ENCODE data around the gene TCF23.

TCF23 gene

GRCh38 chr2:27152102-27152795 is 3.4 kb downstream of the TCF23 start:
- DNase-seq (ENCODE audit: low spot score), result no peak
- TF ChIP-seq CTCF (IDR thresholded peaks at IDR 0.05; ENCODE audit: extremely low read depth, missing control alignments), result no peak

GRCh38 chr2:27152796-27153464 is 4.1 kb downstream of the TCF23 start:
- no peak for DNase-seq (ENCODE audit: low spot score)
- no peak for TF ChIP-seq CTCF (IDR thresholded peaks at IDR 0.05; ENCODE audit: extremely low read depth, missing control alignments)

GRCh38 chr2:27154488-27154887 is 5.7 kb downstream of the TCF23 start:
- no peak for TF ChIP-seq CTCF (IDR thresholded peaks at IDR 0.05; ENCODE audit: extremely low read depth, missing control alignments)
- no peak for DNase-seq (ENCODE audit: low spot score)

DNA sequence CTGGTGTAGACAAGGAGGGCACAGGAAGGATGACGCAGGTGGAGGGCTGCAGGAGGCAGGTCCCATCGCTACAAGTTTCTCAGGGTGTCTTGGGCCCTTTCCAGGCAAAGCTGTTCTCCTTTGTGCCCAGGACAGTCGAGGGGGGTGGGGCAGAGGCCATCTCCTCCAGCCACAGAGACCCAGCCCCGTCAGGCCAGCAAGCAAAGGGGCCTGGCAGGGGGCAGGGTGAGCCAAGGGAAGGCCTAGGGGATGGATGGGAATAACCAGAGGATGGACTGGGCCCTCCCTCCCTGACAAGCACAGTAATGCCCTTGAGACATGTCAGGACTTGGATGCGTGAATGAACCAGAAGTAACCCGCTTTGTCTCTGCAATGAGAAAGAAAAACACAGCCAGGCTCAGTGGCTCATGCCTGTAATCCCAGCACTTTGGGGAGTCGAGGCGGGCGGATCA is 6.3 kb downstream of the TCF23 start:
- no peak for TF ChIP-seq CTCF (IDR thresholded peaks at IDR 0.05; ENCODE audit: extremely low read depth, missing control alignments)
- no peak for DNase-seq (ENCODE audit: low spot score)

- no peak for DNase-seq (ENCODE audit: low spot score)
- TF ChIP-seq CTCF (IDR thresholded peaks at IDR 0.05; ENCODE audit: extremely low read depth, missing control alignments), result no peak
These were observed 9.7 kb downstream of the TCF23 start for GRCh38 chr2:27158468-27158867.

DNA sequence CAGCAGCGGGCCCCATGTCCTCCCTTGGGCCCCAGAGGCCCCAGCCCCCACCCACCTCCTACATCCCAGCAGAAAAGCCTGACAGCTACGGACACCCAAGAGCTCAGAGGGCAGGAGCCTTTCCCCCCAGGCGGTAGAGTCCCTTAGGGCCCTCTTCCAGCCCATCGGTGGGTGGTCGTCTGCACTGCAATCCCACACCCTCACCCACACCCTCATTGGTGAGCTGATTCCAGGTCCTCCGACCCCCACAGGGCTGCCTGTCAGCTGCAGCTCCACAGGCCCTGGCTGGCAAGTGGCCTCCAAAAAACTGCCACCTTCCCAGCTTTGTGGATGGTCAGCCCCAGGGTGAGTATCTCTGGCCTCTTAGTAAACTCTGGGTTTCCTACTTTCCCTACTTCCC is 10.5 kb downstream of the TCF23 start:
- no peak for DNase-seq (ENCODE audit: low spot score)
- no peak for TF ChIP-seq CTCF (IDR thresholded peaks at IDR 0.05; ENCODE audit: extremely low read depth, missing control alignments)

DNA sequence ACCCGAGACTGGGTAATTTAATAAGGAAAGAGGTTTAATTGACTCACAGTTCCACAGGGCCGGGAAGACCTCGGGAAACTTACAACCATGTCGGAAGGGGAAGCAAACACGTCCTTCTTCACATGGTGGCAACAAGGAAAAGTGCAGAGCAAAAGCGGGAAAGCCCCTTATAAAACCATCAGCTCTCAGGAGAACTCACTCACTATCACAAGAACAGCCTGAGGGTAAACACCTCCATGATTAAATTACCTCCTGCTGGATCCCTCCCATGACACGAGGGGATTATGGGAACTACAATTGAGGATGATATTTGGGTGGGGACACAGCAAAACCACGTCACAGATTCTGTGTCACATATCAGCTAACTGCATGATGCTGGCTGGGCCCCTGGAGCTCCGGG is 11.4 kb downstream of the TCF23 start:
- TF ChIP-seq CTCF (IDR thresholded peaks at IDR 0.05; ENCODE audit: extremely low read depth, missing control alignments), result no peak
- DNase-seq (ENCODE audit: low spot score), result no peak
